ENCODE results near the gene PSMC3. TPM values are rescaled to one million over a fixed set of nuclear protein-coding genes. Genes with fewer than 3 reads are reported as not detected.

Gene PSMC3
- total RNA-seq, 1 donor from 2014 or later, result 79.9 TPM

GRCh38 chr11:47413908-47414684 lies 12.1 kb downstream of the PSMC3 start:
- DNase-seq (ENCODE audit: low spot score), result peak; percentile 63

DNA sequence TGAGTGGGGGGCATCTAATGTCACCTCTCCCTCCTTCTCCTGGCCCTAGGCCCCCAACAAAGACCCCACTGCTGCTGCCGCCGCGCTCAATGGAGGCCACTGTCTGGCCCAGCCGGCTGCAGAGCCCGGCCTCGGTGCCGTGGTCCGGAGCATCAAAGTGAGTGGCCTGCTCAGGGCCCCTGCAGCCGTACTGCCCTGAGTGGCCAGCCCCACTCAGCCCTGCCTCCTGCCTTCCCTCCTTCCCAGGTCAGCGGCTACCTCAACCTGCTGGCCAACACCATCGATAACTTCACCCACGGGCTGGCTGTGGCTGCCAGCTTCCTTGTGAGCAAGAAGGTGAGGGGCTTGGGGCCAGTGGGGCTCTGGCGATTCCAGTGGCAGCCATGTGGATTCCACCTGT lies 12.9 kb downstream of the PSMC3 start:
- no peak for DNase-seq (ENCODE audit: low spot score)

GRCh38 chr11:47411884-47412746 lies 14.1 kb downstream of the PSMC3 start:
- DNase-seq (ENCODE audit: low spot score), result no peak

- no peak for DNase-seq (ENCODE audit: low spot score)
These were observed 15.6 kb downstream of the PSMC3 start for GRCh38 chr11:47410370-47411264.

- DNase-seq (ENCODE audit: low spot score), result peak; percentile 47
These were observed 16.5 kb downstream of the PSMC3 start for GRCh38 chr11:47409440-47410369.

GRCh38 chr11:47408598-47409439 lies 17.4 kb downstream of the PSMC3 start:
- DNase-seq (ENCODE audit: low spot score), result peak; percentile 77

DNA sequence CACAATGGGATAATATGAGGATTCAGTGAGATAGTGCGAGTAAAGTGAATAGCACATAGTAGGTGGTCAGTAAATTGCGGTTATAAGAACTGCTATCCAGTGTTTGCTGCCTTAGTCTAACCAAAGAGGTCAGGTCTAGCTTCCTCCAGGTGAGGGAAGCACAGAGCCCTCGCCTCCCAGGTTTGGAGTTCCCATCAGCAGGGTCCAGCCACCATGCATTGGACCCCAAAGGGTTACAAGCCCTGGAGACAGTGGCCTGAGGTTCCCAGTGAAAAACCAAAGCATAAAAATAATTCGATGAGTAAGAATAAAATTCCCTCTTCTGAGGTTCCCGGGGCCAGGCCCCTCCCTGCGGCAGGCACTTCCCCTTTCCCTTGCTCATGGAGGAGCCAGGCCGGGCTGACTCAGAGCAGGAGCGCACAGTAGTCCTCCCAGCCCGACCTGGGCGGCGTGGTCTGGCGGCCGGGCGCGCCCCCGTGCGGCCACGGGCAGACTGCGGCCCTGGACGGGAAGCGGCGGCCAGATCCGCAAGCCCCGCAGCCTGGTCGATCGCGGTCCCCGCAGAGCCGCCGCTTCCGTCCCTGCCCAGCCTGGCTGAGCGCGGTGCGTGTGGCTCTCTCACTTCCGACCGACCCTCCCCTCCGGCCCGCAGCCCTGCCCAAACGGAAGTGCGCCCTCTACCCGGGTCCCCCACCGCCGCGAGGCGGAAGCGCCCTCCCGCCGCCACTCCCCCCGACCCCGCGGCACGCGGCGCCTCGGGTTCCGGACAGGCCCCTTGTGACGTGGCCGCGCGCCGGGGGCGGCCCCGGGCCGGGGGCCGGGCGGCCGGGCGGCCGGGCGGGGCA lies 18.3 kb downstream of the PSMC3 start, which contains the start of gene SLC39A13:
Gene SLC39A13 (plus strand): TSS at position 845 of the 845 bp plus-strand sequence. CDS start 1,505 bp downstream, outside the sequence.
- DNase-seq (ENCODE audit: low spot score), result peak; percentile 97

DNA sequence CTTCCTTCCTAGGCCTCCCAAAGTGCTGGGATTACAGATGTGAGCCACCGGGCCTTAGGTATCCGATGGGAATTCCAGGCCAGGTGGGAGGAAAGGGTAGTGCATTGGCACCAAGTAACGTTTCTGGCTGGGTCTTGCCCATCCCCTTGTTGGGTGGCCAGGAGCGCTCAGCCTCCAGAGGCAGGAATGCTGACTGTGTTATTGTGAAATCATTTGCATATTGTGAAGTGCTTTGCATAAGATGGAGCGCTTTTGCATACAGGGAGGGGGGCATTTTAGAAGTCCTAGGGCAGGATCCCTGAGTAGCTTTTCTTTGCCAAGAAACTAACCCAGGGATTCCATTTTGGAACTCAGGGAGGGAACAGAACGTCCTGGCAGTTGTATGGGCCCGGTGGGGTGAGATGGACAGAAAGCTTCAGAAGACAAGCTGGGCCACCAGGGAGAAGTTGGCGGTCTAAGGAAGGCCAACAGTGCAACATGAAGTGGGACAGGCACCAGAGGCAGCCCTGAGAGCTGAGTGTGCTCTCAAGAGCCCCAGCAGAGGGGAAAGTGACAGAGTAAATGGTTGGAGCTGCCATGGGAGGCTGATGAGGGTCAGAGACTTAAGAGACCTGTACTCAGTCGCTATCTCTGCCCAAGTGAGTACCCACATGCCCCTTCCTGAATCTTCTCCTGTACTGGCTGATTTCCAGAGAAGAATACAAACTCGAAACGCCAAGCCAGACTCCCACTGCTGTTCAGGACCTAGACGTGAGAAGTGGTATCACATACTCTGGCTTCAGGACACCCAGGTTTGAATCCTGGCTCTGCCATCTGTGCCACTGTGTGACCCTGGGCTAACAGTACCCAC lies 19.1 kb downstream of the PSMC3 start:
- no peak for DNase-seq (ENCODE audit: low spot score)

DNA sequence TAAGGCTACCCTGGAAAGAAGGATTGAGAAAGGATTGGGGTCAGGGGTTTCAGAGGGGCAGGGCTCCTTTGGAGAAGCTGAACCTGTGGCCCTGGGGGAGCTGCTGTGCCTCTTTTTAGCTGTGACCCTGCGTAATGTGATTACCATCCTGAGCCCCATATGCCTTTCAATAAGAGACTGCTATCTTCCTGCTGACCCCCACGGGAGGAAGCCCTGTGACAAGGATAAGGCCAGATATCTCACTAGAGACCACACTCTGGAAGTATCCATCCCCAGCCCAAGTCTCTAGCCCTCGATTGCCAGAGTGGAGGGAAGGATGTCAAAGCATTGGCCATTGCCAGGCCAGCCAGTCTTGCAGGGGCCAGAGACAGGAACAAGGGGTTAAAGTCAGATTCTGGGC lies 22.7 kb downstream of the PSMC3 start:
- DNase-seq (ENCODE audit: low spot score), result no peak

DNA sequence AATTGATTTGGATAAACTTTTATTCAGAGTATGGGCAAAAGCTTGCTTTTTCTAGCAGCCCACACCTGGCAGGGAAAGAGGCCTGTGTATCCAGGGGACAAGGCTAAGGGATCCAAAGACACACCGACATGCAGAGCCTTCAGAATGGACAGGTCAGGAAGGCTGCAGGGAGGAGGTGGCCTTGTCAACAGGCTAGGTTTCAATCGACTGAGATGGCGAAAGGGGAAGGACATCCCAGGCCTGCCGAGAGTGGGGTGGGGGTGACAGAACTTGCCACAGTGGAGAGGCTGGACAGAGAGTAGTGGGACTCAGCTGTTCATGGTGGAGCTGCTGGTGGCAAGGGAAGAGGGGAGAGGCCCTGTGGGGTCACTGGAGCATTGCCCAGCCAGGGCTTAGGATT lies 23.1 kb downstream of the PSMC3 start:
- DNase-seq (ENCODE audit: low spot score), result no peak

- peak; percentile 47 for DNase-seq (ENCODE audit: low spot score)
These were observed 25.4 kb downstream of the PSMC3 start for GRCh38 chr11:47400768-47401279.

DNA sequence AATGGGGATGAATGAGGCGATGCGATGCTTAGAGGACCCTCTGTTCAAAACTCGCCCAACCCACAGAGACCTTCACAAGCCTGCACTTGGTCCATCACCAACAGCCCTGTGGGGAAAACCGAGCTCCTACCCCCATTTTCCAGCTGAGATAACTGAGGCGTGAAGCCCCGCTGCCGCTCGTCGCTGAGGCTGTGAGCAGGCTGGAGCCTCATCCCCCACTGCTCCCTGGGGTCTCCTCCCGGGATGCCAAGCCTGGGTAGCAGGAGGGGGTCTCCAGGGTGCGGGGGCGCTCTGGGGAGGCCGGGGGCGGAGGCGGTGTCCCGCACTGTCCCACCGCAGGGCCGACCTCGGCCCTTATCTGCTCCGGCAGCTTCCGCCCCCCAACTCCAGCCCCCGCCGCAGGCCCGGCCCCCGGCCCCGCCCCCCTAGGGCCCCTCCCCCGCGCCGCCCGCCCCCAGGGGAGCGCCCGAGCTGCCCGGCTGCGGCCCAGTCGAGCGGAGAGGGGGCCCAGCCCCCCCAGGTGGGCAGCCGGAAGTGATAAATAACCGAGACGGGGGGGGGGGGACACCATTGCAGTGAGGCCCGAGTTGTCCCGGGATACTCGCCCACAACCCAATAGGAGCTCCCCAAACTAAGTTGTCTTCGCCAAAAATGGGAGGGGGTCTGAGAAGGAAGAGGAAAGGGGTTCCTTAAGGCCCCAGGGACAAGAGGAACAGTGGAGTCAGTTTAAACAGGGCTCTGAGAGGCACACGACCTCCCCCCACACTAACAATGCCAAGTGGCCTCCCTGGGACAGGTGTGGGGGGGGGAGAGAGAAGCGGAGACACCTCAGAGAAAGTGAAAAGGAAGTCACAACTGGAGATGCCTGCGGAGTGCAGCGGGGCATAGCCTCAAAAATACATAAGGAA lies 26.1 kb downstream of the PSMC3 start:
- DNase-seq (ENCODE audit: low spot score), result peak; percentile 39

- no peak for DNase-seq (ENCODE audit: low spot score)
These were observed 27.7 kb downstream of the PSMC3 start for GRCh38 chr11:47398551-47398950.

GRCh38 chr11:47398011-47398410 lies 28.2 kb downstream of the PSMC3 start:
- DNase-seq (ENCODE audit: low spot score), result no peak

GRCh38 chr11:47396049-47396320 lies 30.3 kb downstream of the PSMC3 start:
- DNase-seq (ENCODE audit: low spot score), result no peak

DNA sequence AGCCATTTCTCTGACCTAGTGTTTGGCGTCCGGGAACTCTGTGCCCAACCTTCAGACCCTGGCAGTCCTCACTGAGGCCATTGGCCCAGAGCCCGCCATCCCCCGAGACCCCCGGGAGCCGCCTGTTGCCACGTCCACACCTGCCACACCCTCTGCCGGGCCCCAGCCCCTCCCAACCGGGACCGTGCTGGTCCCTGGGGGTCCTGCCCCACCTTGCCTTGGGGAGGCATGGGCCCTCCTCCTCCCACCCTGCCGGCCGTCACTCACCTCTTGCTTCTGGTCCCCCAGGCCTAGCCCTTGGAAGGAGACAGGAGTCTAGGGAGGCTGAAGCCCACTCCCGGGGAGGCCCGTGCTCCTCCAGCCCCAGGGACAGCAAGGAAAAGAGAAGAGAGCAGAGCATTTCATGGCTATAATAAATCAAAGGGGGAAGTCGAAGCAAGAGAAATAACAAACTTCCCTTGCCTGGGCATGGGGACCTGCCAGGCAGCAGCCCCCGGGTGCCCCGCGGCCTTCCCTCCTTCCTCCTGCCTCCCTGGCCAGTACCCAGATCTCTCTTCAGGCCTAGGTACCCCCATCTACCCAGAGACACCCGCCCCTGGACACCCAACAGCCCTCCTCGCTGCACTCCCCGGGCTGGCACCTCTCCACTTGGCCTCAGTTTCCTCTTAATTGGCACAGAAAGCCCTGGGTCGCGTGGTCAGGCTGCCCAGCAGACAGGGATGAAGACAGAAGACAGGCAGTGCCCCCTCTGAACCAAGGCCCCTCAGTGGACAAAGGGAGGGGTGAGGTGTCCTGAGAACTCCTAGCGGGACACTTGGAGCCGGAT lies 30.8 kb downstream of the PSMC3 start:
- DNase-seq (ENCODE audit: low spot score), result no peak

Data from umbilical cord (tissue), 2 donors.